HL-60 (cell line): Measurements from ENCODE around the gene SIGLEC6.

ENCODE experiments used
- CTCF ChIP-seq: IDR thresholded peaks from one replicate; pipeline ENCODE4 v1.5.1; 2011; ENCODE audit warnings: low read length, control low read depth, inconsistent platforms; ENCODE audit not compliant: insufficient read depth
- GABPA ChIP-seq: IDR thresholded peaks from 2 replicates; pipeline ENCODE4 v1.6.1; 2012; ENCODE audit warnings: low read depth
- POLR2AphosphoS5 ChIP-seq: IDR thresholded peaks from 2 replicates; pipeline ENCODE4 v1.6.1; 2012; ENCODE audit warnings: low read depth
- SPI1 ChIP-seq: IDR thresholded peaks from 2 replicates; pipeline ENCODE4 v1.6.1; 2012; ENCODE audit warnings: low read depth, mild to moderate bottlenecking, borderline replicate concordance
- TF ChIP-seq, protein P1 (sequence below): IDR thresholded peaks from 2 replicates; pipeline ENCODE4 v1.6.1; 2012; ENCODE audit warnings: low read depth; ENCODE audit not compliant: insufficient replicate concordance

- TF ChIP-seq CTCF (no peak), GABPA (no peak), POLR2AphosphoS5 (no peak), SPI1 (no peak)
- TF ChIP-seq, protein P1, sequence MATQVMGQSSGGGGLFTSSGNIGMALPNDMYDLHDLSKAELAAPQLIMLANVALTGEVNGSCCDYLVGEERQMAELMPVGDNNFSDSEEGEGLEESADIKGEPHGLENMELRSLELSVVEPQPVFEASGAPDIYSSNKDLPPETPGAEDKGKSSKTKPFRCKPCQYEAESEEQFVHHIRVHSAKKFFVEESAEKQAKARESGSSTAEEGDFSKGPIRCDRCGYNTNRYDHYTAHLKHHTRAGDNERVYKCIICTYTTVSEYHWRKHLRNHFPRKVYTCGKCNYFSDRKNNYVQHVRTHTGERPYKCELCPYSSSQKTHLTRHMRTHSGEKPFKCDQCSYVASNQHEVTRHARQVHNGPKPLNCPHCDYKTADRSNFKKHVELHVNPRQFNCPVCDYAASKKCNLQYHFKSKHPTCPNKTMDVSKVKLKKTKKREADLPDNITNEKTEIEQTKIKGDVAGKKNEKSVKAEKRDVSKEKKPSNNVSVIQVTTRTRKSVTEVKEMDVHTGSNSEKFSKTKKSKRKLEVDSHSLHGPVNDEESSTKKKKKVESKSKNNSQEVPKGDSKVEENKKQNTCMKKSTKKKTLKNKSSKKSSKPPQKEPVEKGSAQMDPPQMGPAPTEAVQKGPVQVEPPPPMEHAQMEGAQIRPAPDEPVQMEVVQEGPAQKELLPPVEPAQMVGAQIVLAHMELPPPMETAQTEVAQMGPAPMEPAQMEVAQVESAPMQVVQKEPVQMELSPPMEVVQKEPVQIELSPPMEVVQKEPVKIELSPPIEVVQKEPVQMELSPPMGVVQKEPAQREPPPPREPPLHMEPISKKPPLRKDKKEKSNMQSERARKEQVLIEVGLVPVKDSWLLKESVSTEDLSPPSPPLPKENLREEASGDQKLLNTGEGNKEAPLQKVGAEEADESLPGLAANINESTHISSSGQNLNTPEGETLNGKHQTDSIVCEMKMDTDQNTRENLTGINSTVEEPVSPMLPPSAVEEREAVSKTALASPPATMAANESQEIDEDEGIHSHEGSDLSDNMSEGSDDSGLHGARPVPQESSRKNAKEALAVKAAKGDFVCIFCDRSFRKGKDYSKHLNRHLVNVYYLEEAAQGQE, result no peak
These were observed 52.9 kb downstream of the SIGLEC6 start, which contains the start of gene CEACAM18 for GRCh38 chr19:51478381-51479234.
